Pancreas (tissue), 10 donors: Measurements from ENCODE around the gene CHD5. TPM values are rescaled to one million over a fixed set of nuclear protein-coding genes. Genes with fewer than 3 reads are reported as not detected.

Experiments used
- ATAC-seq, 4 donors: fragments of 200-7000 bp; cut with Tn5 transposase; one replicate each; pipeline versions ENCODE4 v1.8.0 to v1.9.1; 2020; ENCODE audit warnings: mild to moderate bottlenecking in 4 of 4, moderate library complexity in 4 of 4
- DNase-seq, 6 donors: peaks; one replicate each; pipeline ENCODE4 v3.0.0-alpha.2; 2020
- FAIRE-seq: peaks from 2 replicates; lab custom pipeline; 2012; peaks lifted over from hg19 to GRCh38; lab: Jason Lieb, UNC
- H3K27ac ChIP-seq, 4 donors: fragments of 200-600 bp; sonication (generic); 1 replicate in 3 of 4; 2 replicates in 1 of 4; pipeline versions ENCODE4 v1.5.0 to v1.8.0; 2020
- H3K27me3 ChIP-seq, 4 donors: fragments of 200-600 bp; one replicate each; pipeline ENCODE4 v1.8.0; 2021
- H3K36me3 ChIP-seq, 3 donors: fragments of 200-600 bp; sonication (generic) in 1 of 3; one replicate each; pipeline versions ENCODE4 v1.5.0 to v1.8.0; 2020 to 2021
- H3K4me1 ChIP-seq, 3 donors: fragments of 200-600 bp; one replicate each; pipeline ENCODE4 v1.8.0; 2021
- H3K4me3 ChIP-seq, 4 donors: fragments of 200-600 bp; sonication (generic) in 2 of 4; one replicate each; pipeline versions ENCODE4 v1.5.0 to v1.8.0; 2020 to 2021
- H3K9me3 ChIP-seq, 4 donors: fragments of 200-600 bp; one replicate each; pipeline ENCODE4 v1.8.0; 2021
- WGBS, 2 donors: extraction: QIAGEN DNeasy Blood & Tissue Kit; methylation state at CpG; one replicate each; pipeline ENCODE4 v1.1.7; 2013; 5-methylcytosine and 5-hydroxymethylcytosine counted together
- intact Hi-C, 3 donors: fragments of 100-400 bp; cut with DNase I; formaldehyde crosslinking; loops; one replicate each; pipeline versions ENCODE4 v1.11.1 to v1.14.2; 2022
- polyA plus RNA-seq, 2 donors: library from polyadenylated mRNA; stranded (reverse); fragments of 200-250 nt; gene quantifications; one replicate each; pipeline ENCODE4 v1.2.3, GENCODE V29; 2013
- total RNA-seq, 6 donors: library from RNA; stranded (reverse); fragmentation: NEBNext Ultra II Directional in 4 of 6; extraction: Animal tissue kit (Norgen Biotek cat#: 25700) in 4 of 6; gene quantifications; one replicate each; pipeline versions ENCODE4 v1.2.1 to v1.2.4, GENCODE V29; 2021 to 2023
- TF ChIP-seq, protein P1 (sequence below), 4 donors: fragments of 200-600 bp; sonication (generic) in 3 of 4; IDR thresholded peaks; one replicate each; pipeline versions ENCODE4 v1.5.0 to v1.8.0; 2021; ENCODE audit warnings: antibody characterized with exemption in 4 of 4
- donor health status: healthy with polysubstance abuse.
- donor health status: DM: no; HTN: no; CAD: no; lungs with moderate emphysema.
- donor health status: DM: no; HTN: no; CAD: no.
- donor health status: control.
- donor health status: control.
- donor health status: Bipolar disorder and iron deficiency.
- donor health status: DM: yes; HTN: yes; CAD: no.
- donor health status: DM: no; HTN: no; CAD: no.
- donor health status: DM: no; HTN: no; CAD: no.
- donor health status: DM: yes; HTN: yes; CAD: no.

CHD5 gene
- total and polyA plus RNA-seq, 8 donors, result 0.09 to 2.9 (median 0.40) TPM

DNA sequence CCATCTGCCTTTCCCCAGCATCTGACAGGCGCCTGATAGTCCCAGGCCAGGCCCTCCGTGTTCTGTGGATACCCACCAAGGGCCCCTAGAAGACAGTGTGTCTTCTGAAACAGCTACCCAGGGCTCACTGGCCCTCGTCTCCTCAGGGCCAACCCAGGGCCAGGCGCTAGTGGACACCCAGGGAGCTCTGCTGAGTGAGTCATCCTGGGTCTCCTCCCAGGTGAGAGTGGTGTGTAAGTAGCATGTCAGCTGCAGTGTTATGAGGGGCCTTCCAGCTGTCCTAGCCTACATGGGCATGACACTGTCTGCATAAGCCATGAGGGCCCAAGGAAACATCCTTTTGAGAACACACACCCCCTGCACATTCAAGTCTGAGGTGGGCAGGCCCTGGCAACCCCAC, 36.7 kb downstream of the CHD5 start:
- no peaks in the 10 kb centered on the region for H3K36me3 ChIP-seq
- TF ChIP-seq, protein P1, sequence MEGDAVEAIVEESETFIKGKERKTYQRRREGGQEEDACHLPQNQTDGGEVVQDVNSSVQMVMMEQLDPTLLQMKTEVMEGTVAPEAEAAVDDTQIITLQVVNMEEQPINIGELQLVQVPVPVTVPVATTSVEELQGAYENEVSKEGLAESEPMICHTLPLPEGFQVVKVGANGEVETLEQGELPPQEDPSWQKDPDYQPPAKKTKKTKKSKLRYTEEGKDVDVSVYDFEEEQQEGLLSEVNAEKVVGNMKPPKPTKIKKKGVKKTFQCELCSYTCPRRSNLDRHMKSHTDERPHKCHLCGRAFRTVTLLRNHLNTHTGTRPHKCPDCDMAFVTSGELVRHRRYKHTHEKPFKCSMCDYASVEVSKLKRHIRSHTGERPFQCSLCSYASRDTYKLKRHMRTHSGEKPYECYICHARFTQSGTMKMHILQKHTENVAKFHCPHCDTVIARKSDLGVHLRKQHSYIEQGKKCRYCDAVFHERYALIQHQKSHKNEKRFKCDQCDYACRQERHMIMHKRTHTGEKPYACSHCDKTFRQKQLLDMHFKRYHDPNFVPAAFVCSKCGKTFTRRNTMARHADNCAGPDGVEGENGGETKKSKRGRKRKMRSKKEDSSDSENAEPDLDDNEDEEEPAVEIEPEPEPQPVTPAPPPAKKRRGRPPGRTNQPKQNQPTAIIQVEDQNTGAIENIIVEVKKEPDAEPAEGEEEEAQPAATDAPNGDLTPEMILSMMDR (IDR thresholded peaks at IDR 0.05), result no peak

DNA sequence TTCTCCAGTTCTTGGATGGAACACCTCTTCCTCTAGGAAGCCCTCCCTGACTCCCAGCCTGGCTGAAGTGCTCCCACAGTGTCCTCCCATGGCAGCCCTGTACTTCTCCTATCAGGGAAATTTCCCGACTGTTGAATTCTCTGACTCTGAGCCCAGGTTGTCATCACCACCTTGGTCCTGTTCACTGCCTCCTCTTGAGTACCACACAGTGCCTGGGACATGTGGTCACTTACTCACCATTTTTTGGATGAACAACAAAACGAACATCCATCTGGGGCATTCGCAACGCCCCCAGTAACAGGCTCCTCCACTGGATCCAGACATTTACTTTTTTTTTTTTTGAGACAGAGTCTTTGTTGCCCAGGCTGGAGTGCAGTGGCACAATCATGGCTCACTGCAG, 37.4 kb downstream of the CHD5 start:
- FAIRE-seq (no peak), DNase-seq (no peak), ATAC-seq (no peak)
- no peak overlapping the region for H3K4me3 ChIP-seq
- TF ChIP-seq, protein P1 (IDR thresholded peaks at IDR 0.05), result no peak
- H3K9me3 ChIP-seq, result no peaks in the 10 kb centered on the region
- H3K27ac ChIP-seq, result no peak overlapping the region
- intact Hi-C loops, result no loop called here
- no peaks in the 10 kb centered on the region for H3K4me1 ChIP-seq
- peaks cover 0 to 3% (median 0%) of the 10 kb centered on the region in 4 donors for H3K27me3 ChIP-seq
- 55 to 67% methylated on average over 4 of the region's 4 CpGs for WGBS, 2 donors
- H3K36me3 ChIP-seq, result no peaks in the 10 kb centered on the region

More for the DNA sequence above, 36.7 kb downstream of the CHD5 start:
- ATAC-seq, result no peak
- no peaks in the 10 kb centered on the region for H3K4me1 ChIP-seq
- peaks cover 0 to 3% (median 0%) of the 10 kb centered on the region in 4 donors for H3K27me3 ChIP-seq
- intact Hi-C loops, result no loop called here
- H3K27ac ChIP-seq, result no peak overlapping the region
- no peak overlapping the region for H3K4me3 ChIP-seq
- 70 to 85% methylated on average over 4 of the region's 4 CpGs for WGBS, 2 donors
- no peaks in the 10 kb centered on the region for H3K9me3 ChIP-seq
- peak in 1 of 6 donors; percentile 27 for DNase-seq
- FAIRE-seq, result no peak

DNA sequence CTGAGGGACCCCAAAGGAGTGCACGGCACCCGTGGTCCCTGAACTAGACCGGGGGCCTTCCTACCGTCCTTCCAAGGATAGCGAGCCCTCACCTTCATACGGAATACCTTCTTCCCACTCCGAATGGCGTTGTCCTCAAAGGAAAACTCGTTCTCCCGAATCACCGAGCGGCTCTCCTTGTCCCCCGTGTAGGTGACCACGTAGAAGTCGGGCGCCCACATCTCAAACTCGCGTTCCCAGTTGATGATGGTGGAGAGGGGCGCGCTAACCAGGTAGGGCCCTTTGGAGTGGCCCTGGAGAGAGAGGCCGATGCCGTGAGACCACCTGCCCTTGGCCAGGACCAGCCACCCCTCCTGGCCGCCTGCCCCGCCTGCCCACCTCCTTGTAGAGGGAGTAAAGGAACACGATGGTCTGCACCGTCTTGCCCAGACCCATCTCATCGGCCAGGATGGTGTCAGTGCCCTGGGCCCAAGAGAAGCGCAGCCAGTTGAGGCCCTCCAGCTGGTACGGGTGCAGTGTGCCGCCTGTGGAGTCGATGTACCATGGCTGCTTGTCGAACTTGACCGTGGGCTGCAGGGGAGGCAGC, 38.0 kb downstream of the CHD5 start:
- Histone ChIP-seq H3K27ac (no peak overlapping the region), H3K4me3 (no peak overlapping the region), H3K36me3 (no peaks in the 10 kb centered on the region), H3K4me1 (no peaks in the 10 kb centered on the region), H3K27me3 (peaks cover 0 to 3% (median 0%) of the 10 kb centered on the region in 4 donors), H3K9me3 (no peaks in the 10 kb centered on the region)
- 79 to 89% methylated on average over 33 of the region's 33 CpGs for WGBS, 2 donors
- DNase-seq, result peak in 1 of 6 donors; percentile 45
- intact Hi-C loops, result no loop called here
- no peak for FAIRE-seq
- ATAC-seq, result no peak
- TF ChIP-seq, protein P1 (IDR thresholded peaks at IDR 0.05), result no peak

DNA sequence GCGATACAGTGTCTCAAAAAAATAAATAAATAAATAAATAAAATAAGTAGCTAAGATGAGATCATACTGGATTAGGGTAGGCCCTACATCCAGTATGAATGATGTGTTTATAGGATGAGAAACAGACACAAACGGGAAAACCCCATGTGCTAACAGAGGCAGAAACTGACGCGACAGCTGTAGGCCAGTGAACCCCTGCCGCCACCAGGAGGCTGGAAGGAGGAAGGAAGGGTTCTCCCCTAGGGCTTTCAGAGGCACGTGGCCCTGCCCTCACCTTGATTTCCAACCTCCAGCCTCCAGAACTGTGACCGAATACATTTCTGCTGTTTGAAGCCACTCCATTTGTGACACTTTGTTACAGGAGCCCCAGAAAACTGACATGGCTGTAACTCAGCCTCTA, 38.5 kb downstream of the CHD5 start:
- DNase-seq (peak in 1 of 6 donors; percentile 17), ATAC-seq (no peak), FAIRE-seq (no peak)
- H3K9me3 ChIP-seq, result no peaks in the 10 kb centered on the region
- H3K36me3 ChIP-seq, result no peaks in the 10 kb centered on the region
- peaks cover 0 to under 1% (median 0%) of the 10 kb centered on the region in 4 donors for H3K27me3 ChIP-seq
- 42 to 47% methylated on average over 7 of the region's 7 CpGs for WGBS, 2 donors
- intact Hi-C loops, result no loop called here
- H3K4me1 ChIP-seq, result no peaks in the 10 kb centered on the region
- H3K27ac ChIP-seq, result no peak overlapping the region
- TF ChIP-seq, protein P1 (IDR thresholded peaks at IDR 0.05), result no peak
- H3K4me3 ChIP-seq, result no peak overlapping the region

DNA sequence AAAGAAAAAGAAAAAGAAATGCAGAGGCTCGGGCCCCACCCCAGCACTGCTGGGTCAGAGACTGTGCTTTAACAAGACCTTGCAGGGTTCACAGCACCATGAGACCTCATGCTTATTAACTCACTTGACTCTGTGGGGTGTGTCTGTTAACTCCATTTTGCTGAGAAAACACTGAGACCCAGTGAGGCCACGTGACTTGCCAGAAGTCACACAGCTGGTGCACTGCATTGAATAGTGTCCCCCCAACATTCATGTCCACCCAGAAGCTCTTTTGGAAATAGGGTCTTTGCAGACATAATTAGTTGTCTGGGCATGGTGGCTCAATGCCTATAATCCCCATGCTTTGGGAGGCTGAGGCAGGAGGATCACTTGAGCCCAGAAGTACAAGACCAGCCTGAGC, 39.7 kb downstream of the CHD5 start:
- WGBS, 2 donors, result 70 to 75% methylated on average over 2 of the region's 2 CpGs
- FAIRE-seq (no peak), DNase-seq (peak in 1 of 6 donors; percentile 2), ATAC-seq (no peak)
- no peaks in the 10 kb centered on the region for H3K4me1 ChIP-seq
- no peak overlapping the region for H3K4me3 ChIP-seq
- intact Hi-C loops, result no loop called here
- no peaks in the 10 kb centered on the region for H3K36me3 ChIP-seq
- no peak overlapping the region for H3K27ac ChIP-seq
- TF ChIP-seq, protein P1 (IDR thresholded peaks at IDR 0.05), result no peak
- no peaks in the 10 kb centered on the region for H3K9me3 ChIP-seq
- H3K27me3 ChIP-seq, result no peaks in the 10 kb centered on the region
